Measurements from ENCODE around the gene TGFBR3.

DNA sequence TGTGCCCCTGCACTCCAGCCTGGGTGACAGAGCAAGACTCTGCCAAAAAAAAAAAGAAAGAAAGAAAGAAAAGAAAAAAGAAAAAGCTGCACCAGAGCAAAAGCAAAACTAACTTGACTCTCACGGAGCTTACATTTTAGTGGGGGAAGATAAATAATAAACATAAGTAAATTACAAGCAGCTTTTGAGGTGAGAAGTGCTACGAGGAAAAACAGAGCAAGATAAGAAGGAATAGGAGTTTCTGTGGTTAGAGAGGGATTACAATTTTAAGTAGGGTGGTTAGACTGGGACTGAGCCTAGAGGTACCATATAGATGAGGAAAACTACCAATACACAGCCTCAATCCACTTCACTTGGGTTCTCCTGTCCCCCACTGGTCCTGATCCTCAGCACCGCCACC, 43.9 kb downstream of the TGFBR3 start:
- TF ChIP-seq, protein P1, sequence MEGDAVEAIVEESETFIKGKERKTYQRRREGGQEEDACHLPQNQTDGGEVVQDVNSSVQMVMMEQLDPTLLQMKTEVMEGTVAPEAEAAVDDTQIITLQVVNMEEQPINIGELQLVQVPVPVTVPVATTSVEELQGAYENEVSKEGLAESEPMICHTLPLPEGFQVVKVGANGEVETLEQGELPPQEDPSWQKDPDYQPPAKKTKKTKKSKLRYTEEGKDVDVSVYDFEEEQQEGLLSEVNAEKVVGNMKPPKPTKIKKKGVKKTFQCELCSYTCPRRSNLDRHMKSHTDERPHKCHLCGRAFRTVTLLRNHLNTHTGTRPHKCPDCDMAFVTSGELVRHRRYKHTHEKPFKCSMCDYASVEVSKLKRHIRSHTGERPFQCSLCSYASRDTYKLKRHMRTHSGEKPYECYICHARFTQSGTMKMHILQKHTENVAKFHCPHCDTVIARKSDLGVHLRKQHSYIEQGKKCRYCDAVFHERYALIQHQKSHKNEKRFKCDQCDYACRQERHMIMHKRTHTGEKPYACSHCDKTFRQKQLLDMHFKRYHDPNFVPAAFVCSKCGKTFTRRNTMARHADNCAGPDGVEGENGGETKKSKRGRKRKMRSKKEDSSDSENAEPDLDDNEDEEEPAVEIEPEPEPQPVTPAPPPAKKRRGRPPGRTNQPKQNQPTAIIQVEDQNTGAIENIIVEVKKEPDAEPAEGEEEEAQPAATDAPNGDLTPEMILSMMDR (IDR thresholded peaks at IDR 0.05), result no peak
- TF ChIP-seq, protein P2, sequence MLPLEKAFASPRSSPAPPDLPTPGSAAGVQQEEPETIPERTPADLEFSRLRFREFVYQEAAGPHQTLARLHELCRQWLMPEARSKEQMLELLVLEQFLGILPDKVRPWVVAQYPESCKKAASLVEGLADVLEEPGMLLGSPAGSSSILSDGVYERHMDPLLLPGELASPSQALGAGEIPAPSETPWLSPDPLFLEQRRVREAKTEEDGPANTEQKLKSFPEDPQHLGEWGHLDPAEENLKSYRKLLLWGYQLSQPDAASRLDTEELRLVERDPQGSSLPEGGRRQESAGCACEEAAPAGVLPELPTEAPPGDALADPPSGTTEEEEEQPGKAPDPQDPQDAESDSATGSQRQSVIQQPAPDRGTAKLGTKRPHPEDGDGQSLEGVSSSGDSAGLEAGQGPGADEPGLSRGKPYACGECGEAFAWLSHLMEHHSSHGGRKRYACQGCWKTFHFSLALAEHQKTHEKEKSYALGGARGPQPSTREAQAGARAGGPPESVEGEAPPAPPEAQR (CRISPR knock-in tag; IDR thresholded peaks at IDR 0.05), result no peak
- TF ChIP-seq ATF1 (CRISPR knock-in tag; IDR thresholded peaks at IDR 0.05), result no peak
- TF ChIP-seq, protein P3, sequence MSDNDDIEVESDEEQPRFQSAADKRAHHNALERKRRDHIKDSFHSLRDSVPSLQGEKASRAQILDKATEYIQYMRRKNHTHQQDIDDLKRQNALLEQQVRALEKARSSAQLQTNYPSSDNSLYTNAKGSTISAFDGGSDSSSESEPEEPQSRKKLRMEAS (CRISPR knock-in tag; IDR thresholded peaks at IDR 0.05), result no peak
- TF ChIP-seq, protein P4, sequence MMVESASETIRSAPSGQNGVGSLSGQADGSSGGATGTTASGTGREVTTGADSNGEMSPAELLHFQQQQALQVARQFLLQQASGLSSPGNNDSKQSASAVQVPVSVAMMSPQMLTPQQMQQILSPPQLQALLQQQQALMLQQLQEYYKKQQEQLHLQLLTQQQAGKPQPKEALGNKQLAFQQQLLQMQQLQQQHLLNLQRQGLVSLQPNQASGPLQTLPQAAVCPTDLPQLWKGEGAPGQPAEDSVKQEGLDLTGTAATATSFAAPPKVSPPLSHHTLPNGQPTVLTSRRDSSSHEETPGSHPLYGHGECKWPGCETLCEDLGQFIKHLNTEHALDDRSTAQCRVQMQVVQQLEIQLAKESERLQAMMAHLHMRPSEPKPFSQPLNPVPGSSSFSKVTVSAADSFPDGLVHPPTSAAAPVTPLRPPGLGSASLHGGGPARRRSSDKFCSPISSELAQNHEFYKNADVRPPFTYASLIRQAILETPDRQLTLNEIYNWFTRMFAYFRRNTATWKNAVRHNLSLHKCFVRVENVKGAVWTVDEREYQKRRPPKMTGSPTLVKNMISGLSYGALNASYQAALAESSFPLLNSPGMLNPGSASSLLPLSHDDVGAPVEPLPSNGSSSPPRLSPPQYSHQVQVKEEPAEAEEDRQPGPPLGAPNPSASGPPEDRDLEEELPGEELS (CRISPR knock-in tag; IDR thresholded peaks at IDR 0.05), result no peak
- TF ChIP-seq ZNF138 (CRISPR knock-in tag; conservative IDR thresholded peaks at IDR 0.05), result no peak
- no peak for TF ChIP-seq FOXP1 (CRISPR knock-in tag; IDR thresholded peaks at IDR 0.05; ENCODE audit: borderline replicate concordance)
- TF ChIP-seq GRHL2 (CRISPR knock-in tag; IDR thresholded peaks at IDR 0.05; ENCODE audit: insufficient replicate concordance, severe bottlenecking), result no peak
- TF ChIP-seq, protein P5, sequence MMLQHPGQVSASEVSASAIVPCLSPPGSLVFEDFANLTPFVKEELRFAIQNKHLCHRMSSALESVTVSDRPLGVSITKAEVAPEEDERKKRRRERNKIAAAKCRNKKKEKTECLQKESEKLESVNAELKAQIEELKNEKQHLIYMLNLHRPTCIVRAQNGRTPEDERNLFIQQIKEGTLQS (CRISPR knock-in tag; conservative IDR thresholded peaks at IDR 0.05), result no peak
- no peak for TF ChIP-seq NFYB (CRISPR knock-in tag; conservative IDR thresholded peaks at IDR 0.05; ENCODE audit: low read depth)
- no peak for TF ChIP-seq JUN (CRISPR knock-in tag; IDR thresholded peaks at IDR 0.05)
